ENCODE data around the gene UTY.

GRCh38 chrY:13307959-13308358 lies 171.9 kb downstream of the UTY start:
- TF ChIP-seq CTCF (IDR thresholded peaks at IDR 0.05) (no peak), POLR2AphosphoS5 (IDR thresholded peaks at IDR 0.05) (no peak)
